Upper lobe of left lung (tissue), 4 donors: ENCODE measurements around the gene KLF2.

Experiments
- CTCF ChIP-seq, 6 experiments: fragments of 450-650 bp in 4 of 6; fragments of 200-600 bp in 2 of 6; sonication (generic) in 2 of 6; IDR thresholded peaks; one replicate each; pipeline ENCODE4 v1.5.1; 2016 to 2019; ENCODE audit warnings: antibody characterized with exemption in 6 of 6
- EP300 ChIP-seq, 4 donors: sonication (generic); formaldehyde crosslinking; IDR thresholded peaks; one replicate each; pipeline ENCODE4 v1.5.1; 2017; ENCODE audit warnings: antibody characterized with exemption in 4 of 4, control low read depth in 2 of 4
- POLR2A ChIP-seq, 4 donors: fragments of 450-650 bp; IDR thresholded peaks; one replicate each; pipeline ENCODE4 v1.5.1; 2016 to 2017; ENCODE audit warnings: antibody characterized with exemption in 4 of 4, mild to moderate bottlenecking in 2 of 4

DNA sequence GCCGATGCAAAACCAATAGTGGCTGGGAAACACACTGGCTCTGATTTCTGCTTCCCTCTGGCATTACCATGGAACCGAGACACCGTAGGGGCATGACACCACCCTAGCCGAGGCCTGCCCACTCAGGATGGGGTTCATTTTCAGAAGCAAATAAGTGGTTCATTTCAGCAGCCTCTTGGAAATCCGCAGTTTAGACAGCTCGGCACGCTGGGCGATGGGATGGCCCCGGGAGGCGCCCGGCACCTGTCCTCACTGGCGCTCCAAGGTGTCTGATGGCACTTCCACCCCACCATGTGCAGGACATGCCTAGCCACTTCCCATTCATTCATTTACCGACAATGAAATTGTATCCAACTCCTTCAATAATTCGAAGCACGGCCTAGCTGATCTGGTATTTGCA is 33.8 kb downstream of the KLF2 start:
- TF ChIP-seq CTCF (IDR thresholded peaks at IDR 0.05) (no peak), EP300 (IDR thresholded peaks at IDR 0.05) (no peak), POLR2A (IDR thresholded peaks at IDR 0.05) (no peak)
